IgD-negative memory B cell (primary cell): ENCODE measurements around the gene CCDC93. TPM values are rescaled to one million over a fixed set of nuclear protein-coding genes. Genes with fewer than 3 reads are reported as not detected.

Experiments
- H3K27ac Mint-ChIP-seq, 3 donors: one replicate each; pipeline ENCODE4 v1.8.0; 2020 to 2022; ENCODE audit warnings: mild to moderate bottlenecking in 3 of 3, mixed read lengths in 3 of 3, moderate library complexity in 1 of 3
- H3K27me3 Mint-ChIP-seq: one replicate; pipeline ENCODE4 v1.8.0; 2021; ENCODE audit warnings: mixed read lengths
- H3K36me3 Mint-ChIP-seq: one replicate; pipeline ENCODE4 v1.8.0; 2020; ENCODE audit warnings: mild to moderate bottlenecking, mixed read lengths
- H3K4me1 Mint-ChIP-seq, 3 donors: one replicate each; pipeline ENCODE4 v1.8.0; 2020 to 2022; ENCODE audit warnings: mixed read lengths in 3 of 3, mild to moderate bottlenecking in 1 of 3
- H3K4me3 Mint-ChIP-seq, 4 donors: one replicate each; pipeline ENCODE4 v1.8.0; 2020 to 2022; ENCODE audit warnings: mild to moderate bottlenecking in 4 of 4, mixed read lengths in 4 of 4, moderate library complexity in 3 of 4
- H3K9me3 Mint-ChIP-seq, 3 donors: one replicate each; pipeline ENCODE4 v1.8.0; 2020 to 2021; ENCODE audit warnings: mixed read lengths in 3 of 3, mild to moderate bottlenecking in 1 of 3
- polyA plus RNA-seq: library from polyadenylated mRNA; unstranded; fragments of 300-500 nt; fragmentation: Illumina TruSeq; gene quantifications from one replicate; pipeline ENCODE4 v1.2.3, GENCODE V29; 2021

The CCDC93 gene
- polyA plus RNA-seq, 1 donor from 2014 or later: 11.7 TPM

DNA sequence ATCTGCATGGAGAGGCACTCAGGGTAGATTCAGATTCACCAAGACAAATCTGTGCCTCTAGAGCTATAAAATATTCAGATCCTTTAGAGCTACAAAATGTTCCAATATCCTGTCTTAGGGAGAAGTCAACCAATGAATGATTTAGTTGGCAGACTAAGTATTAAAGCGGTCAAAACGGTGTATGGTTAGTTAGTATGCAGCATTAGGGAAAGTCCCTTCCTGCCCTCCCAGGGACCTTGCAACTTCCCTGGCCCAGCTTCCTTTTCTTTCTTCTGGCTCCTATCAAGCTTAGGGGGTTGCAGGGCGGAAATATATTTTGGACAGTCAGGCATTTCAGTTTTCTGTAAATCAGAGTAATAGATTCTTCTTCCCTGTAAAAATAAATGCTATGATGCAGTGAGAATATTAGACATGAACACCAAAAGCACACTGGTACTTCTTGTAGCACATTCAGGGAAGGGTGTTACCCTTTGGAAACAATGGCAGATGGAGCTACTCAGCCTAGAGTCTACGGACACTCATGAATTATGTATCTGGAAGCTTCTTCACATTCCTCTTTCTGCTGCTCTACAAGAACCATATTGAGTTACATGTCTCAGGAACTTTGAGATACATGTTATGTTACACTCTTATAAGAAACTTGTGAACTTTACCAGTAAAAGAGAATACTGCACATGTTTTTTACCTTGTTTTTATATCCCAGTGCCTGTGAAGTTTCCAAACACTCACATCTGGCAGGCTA is 45.7 kb downstream of the CCDC93 start:
- Mint-ChIP-seq H3K9me3 (no peaks in the 10 kb centered on the region), H3K4me3 (no peak overlapping the region), H3K27me3 (no peaks in the 10 kb centered on the region), H3K27ac (no peak overlapping the region), H3K4me1 (peaks cover 0 to 3% (median 1%) of the 10 kb centered on the region in 3 donors), H3K36me3 (peaks cover 11% of the 10 kb centered on the region)

DNA sequence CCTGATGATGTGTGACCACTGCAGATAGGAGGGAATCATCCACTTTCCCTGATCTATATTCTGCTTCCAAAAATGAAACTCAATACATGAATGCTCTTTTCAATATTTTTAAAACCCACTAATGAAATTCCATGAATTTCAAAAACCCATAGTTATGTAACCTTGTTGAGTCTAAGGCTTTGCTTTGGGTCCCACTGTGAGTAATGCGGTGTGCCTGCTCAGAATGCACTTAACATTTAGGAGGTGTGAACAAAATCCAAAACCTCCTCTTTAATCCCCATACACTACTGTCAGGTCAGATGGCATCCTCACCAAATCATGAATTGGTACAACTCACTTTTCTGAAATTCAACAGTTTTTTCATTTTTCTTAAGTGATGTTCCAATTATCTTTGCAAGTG is 50.4 kb downstream of the CCDC93 start:
- Mint-ChIP-seq H3K36me3 (peaks cover 6% of the 10 kb centered on the region), H3K27ac (no peak overlapping the region), H3K4me3 (no peak overlapping the region), H3K27me3 (no peaks in the 10 kb centered on the region), H3K9me3 (no peaks in the 10 kb centered on the region), H3K4me1 (no peaks in the 10 kb centered on the region)

DNA sequence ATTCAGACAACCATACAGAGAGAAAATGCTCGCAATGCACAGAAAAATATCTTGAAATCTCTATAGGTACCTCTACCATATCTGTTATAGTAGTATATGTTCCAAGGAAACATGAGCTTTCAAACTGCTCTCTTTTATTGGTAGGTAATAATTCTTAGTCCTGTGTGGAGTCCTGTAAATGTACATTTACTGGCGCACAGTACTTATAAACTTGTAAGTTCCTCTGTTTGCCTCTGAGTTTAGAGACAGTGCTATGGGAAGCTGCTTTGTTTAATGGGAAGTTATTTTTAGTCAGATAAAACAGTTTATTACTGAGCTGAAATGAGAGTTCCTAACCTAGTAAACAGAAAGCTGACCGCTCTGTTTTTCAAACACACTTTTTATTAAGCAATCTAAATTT is 52.7 kb downstream of the CCDC93 start:
- Mint-ChIP-seq H3K36me3 (peaks cover 14% of the 10 kb centered on the region), H3K9me3 (no peaks in the 10 kb centered on the region), H3K4me3 (no peak overlapping the region), H3K27ac (no peak overlapping the region), H3K27me3 (no peaks in the 10 kb centered on the region), H3K4me1 (no peaks in the 10 kb centered on the region)

DNA sequence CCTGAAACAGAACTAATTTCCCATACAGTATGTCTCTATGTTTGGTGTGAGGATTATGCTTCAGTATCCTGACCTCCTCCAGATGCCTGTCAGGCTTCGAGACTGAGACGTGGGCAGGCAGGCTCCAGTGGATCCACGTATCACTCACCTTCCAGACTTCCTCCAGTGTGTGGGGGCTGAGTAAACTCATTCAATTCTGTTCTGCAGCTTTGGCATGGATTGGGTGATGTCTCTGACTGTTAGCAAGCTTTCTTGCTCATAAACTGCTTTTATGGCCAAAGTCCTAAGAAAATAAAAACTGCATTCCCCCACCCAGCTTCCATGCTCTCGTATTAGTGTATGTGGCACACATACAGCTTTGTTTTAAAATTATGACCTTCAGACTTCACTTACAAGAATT is 53.6 kb downstream of the CCDC93 start:
- Mint-ChIP-seq H3K27ac (no peak overlapping the region), H3K36me3 (peaks cover 14% of the 10 kb centered on the region), H3K27me3 (no peaks in the 10 kb centered on the region), H3K9me3 (no peaks in the 10 kb centered on the region), H3K4me3 (no peak overlapping the region), H3K4me1 (no peaks in the 10 kb centered on the region)

DNA sequence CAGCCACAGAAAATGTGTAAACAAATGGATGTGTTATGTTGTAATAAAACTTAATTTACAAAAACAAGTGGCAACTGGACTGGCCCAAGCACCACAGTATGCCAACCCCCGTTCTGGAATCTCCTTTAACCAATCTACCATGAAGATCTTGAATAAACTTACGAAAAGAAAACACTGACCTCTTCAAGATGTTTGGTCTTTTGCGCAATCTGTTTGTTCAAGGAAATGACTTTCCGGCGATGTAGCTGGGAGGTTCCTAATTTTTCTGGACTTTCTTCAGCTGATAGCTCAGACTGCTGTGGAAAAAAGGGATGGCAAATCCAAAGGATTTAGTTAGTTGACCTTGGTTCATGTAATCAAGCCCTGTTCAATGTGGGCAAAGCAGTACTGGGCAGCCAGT is 55.7 kb downstream of the CCDC93 start:
- no peak overlapping the region for H3K27ac Mint-ChIP-seq
- H3K9me3 Mint-ChIP-seq: no peaks in the 10 kb centered on the region
- H3K36me3 Mint-ChIP-seq: peaks cover 11% of the 10 kb centered on the region
- no peak overlapping the region for H3K4me3 Mint-ChIP-seq
- no peaks in the 10 kb centered on the region for H3K27me3 Mint-ChIP-seq
- no peaks in the 10 kb centered on the region for H3K4me1 Mint-ChIP-seq

DNA sequence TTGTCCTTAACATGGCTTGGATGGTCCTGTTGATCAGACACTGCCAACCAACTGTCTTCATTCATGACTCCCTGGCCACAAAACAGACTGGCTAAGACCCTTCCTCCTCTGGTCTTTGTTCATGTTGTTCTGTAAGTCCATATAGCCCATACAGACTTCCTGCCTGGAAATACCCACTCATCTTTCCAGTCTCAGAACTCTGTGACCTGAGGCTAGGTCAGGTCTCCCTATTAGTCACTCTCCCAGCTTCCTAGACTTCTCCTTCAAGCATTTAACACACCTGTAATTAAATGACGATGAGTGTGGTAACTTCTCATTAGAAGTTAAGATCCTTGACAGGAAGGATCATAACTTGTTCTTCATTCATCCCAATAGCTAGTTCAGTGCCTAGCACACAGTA is 56.3 kb downstream of the CCDC93 start:
- no peaks in the 10 kb centered on the region for H3K27me3 Mint-ChIP-seq
- no peak overlapping the region for H3K4me3 Mint-ChIP-seq
- H3K27ac Mint-ChIP-seq: peak overlapping the region in 1 of 3 donors; percentile 64
- no peaks in the 10 kb centered on the region for H3K4me1 Mint-ChIP-seq
- peaks cover 12% of the 10 kb centered on the region for H3K36me3 Mint-ChIP-seq
- no peaks in the 10 kb centered on the region for H3K9me3 Mint-ChIP-seq

DNA sequence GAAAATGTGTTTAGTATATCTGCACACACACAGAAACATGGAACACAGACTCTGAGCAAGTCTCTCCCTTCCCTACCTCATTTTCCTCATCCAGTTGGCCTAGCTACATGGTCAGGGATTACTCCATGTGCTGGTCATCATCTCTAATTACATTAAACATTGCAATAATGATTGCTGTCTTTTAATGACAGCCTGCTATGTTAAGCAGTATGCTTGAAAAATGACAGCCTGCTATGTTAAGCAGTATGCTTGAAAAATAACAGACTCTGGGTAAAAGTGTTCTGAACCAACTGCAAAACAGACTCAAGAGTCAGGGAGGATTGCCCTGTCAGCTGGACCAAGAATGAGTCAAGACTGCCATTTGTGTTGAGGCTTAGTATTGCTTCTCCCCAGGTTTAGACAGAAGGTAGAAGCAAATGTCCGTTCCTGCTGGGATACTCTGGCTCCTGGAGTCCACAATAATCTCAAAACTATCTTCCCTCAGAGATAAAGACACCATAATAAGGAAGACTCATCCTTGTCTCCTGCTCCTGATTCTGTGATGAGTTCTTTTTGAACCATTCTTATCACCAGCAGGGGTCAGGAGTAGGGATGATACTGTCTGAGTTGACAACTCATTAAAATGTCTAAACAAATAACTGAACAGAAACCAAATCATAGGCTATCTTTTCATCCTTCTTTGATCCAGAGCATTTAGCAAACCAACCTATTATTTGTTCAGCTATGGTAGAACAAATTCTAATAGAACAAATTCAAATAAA is 57.7 kb downstream of the CCDC93 start:
- no peaks in the 10 kb centered on the region for H3K9me3 Mint-ChIP-seq
- no peak overlapping the region for H3K4me3 Mint-ChIP-seq
- no peaks in the 10 kb centered on the region for H3K27me3 Mint-ChIP-seq
- H3K36me3 Mint-ChIP-seq: peaks cover 15% of the 10 kb centered on the region
- H3K4me1 Mint-ChIP-seq: no peaks in the 10 kb centered on the region
- peak overlapping the region in 1 of 3 donors; percentile 66 for H3K27ac Mint-ChIP-seq

DNA sequence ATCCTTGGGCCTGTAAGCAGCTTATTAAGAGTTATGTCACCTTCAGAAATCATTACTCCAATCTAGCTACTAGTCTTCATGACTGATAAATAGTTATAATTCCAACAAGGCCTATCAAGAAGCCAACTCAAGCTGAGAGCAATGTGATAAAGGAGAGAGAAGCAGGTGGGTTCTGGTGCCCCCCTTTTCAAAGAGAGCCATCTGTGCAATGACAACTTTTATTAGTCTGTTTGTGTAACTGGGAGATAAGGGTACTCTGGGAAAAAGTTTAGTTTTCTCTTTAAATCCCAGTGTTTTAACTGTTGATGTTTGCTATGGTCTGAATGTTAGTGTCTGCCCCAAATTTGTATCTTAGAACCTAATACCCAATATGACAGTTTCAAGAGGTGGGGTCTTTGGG is 60.6 kb downstream of the CCDC93 start:
- Mint-ChIP-seq H3K9me3 (no peaks in the 10 kb centered on the region), H3K4me1 (no peaks in the 10 kb centered on the region), H3K27me3 (no peaks in the 10 kb centered on the region), H3K4me3 (no peak overlapping the region), H3K36me3 (peaks cover 16% of the 10 kb centered on the region), H3K27ac (peak overlapping the region in 1 of 3 donors; percentile 47)

DNA sequence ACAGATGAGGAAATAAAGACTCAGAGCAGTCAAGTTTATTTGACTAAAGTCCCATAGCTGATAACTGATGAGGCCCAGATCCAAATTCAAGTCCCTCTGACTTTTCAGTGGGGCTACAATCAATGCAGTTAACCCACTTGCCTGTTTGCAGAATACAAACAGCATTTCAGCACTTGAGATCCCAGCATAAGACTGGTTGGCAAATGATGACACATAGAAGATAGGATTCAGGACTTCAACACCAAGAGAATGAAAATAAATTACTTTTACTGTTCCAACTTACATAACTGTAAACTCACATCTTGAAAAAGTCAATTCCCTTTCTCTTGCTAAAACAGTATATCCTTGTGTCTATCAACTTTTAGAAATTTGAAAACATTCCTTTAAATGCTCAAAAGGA is 61.2 kb downstream of the CCDC93 start:
- no peaks in the 10 kb centered on the region for H3K9me3 Mint-ChIP-seq
- H3K27me3 Mint-ChIP-seq: no peaks in the 10 kb centered on the region
- no peak overlapping the region for H3K4me3 Mint-ChIP-seq
- H3K4me1 Mint-ChIP-seq: no peaks in the 10 kb centered on the region
- H3K27ac Mint-ChIP-seq: no peak overlapping the region
- peaks cover 15% of the 10 kb centered on the region for H3K36me3 Mint-ChIP-seq

DNA sequence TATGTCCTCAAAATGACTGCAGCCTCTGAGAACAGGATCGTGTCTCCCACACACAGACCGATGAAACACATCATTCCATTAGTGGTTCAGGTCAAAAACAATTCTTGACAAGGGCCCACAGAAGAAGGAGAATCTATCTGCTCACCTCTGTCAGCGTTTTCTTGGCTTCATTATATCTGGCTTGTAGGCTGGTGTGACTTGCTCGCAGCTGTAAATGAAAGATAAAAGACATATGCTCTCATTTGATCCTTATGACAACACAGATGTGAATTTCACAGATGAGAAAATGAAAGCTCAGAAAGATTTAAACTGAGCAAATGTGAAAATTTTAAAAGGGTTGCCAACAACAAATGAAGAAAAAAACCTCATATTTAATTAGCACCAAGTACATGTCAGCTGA is 61.6 kb downstream of the CCDC93 start:
- H3K4me1 Mint-ChIP-seq: no peaks in the 10 kb centered on the region
- H3K9me3 Mint-ChIP-seq: no peaks in the 10 kb centered on the region
- no peak overlapping the region for H3K4me3 Mint-ChIP-seq
- H3K27ac Mint-ChIP-seq: no peak overlapping the region
- no peaks in the 10 kb centered on the region for H3K27me3 Mint-ChIP-seq
- peaks cover 16% of the 10 kb centered on the region for H3K36me3 Mint-ChIP-seq

DNA sequence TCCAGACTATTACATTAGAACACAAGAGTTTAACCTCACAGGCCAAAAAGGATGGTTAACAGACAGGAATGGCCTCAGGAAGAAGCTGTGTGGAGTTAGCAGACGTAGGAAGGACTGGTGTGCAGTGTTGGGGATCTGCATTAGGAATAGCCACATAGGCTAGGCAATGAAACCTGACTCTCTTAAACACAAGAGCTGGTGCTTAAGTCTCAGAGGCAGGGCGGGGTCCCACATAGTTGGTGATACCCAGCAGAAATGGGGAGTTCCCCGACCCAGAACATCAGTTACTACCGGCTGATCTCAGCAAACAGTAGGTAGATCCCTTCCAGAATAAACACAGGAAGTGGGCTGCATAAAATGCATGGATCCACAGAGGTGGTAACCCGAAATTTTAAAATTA is 64.1 kb downstream of the CCDC93 start:
- H3K4me3 Mint-ChIP-seq: no peak overlapping the region
- no peaks in the 10 kb centered on the region for H3K9me3 Mint-ChIP-seq
- H3K27me3 Mint-ChIP-seq: no peaks in the 10 kb centered on the region
- no peak overlapping the region for H3K27ac Mint-ChIP-seq
- peaks cover 18% of the 10 kb centered on the region for H3K36me3 Mint-ChIP-seq
- H3K4me1 Mint-ChIP-seq: no peaks in the 10 kb centered on the region

DNA sequence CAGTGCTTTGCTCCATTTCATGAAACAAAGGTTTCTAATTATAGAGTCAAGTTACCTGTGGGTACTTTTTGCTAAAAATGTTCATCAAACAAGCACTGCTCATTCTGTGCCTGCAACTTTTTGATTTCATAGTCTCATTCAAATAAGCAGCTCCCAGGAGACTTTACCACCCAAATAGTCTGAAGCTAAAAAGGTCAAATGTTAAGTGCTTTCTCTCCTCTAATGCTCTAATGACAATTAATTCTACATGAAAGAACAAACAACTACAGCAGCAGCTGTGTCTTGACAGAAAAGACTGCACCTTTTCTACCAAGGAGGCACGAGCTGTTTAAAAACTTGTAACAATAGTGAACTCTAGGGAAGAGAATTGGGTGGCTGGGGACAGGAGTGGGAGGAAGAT is 65.3 kb downstream of the CCDC93 start:
- no peak overlapping the region for H3K4me3 Mint-ChIP-seq
- H3K27me3 Mint-ChIP-seq: no peaks in the 10 kb centered on the region
- no peaks in the 10 kb centered on the region for H3K9me3 Mint-ChIP-seq
- no peak overlapping the region for H3K27ac Mint-ChIP-seq
- H3K36me3 Mint-ChIP-seq: peaks cover 20% of the 10 kb centered on the region
- no peaks in the 10 kb centered on the region for H3K4me1 Mint-ChIP-seq

DNA sequence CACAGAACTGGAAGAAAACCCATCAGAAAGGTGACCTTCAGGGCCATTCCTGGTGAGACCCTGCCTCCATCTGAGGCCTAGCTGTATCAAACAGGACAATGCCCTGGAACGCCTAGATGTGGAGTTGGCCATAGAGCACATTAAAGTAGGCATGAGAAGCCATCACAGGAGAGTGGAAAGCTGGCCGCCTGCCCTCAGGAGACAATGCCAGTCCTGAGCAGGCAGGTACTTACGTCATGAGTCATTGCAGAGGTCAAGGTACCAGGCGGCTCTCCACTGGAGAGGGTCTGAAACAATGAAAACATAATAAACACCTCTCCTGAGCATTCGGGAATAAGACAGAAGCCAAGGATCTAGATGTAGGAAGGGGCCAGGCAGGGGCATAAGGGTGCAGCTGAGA is 68.6 kb downstream of the CCDC93 start:
- no peaks in the 10 kb centered on the region for H3K27me3 Mint-ChIP-seq
- H3K36me3 Mint-ChIP-seq: peaks cover 17% of the 10 kb centered on the region
- no peak overlapping the region for H3K4me3 Mint-ChIP-seq
- no peaks in the 10 kb centered on the region for H3K9me3 Mint-ChIP-seq
- no peaks in the 10 kb centered on the region for H3K4me1 Mint-ChIP-seq
- H3K27ac Mint-ChIP-seq: no peak overlapping the region

DNA sequence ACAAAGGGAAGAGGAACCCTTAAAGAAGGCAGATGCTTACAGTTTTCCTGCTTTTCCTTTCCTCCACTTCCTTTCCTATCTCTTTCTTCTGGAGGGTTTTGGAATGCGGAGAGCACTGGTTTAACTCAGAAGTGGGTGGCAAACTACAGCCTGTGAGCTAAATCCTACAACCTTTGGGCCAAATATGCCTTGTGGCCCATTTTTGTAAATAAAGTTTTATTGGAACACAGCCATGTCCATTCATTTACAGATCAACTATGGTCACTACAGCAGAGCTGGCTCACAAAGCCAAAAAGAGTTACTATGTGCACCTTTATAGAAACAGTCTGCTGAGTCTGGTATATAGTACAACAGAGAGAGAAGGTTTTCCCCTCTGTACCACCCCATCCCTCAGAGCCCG is 69.1 kb downstream of the CCDC93 start:
- no peaks in the 10 kb centered on the region for H3K27me3 Mint-ChIP-seq
- peaks cover 17% of the 10 kb centered on the region for H3K36me3 Mint-ChIP-seq
- H3K4me3 Mint-ChIP-seq: no peak overlapping the region
- H3K9me3 Mint-ChIP-seq: no peaks in the 10 kb centered on the region
- no peak overlapping the region for H3K27ac Mint-ChIP-seq
- no peaks in the 10 kb centered on the region for H3K4me1 Mint-ChIP-seq

DNA sequence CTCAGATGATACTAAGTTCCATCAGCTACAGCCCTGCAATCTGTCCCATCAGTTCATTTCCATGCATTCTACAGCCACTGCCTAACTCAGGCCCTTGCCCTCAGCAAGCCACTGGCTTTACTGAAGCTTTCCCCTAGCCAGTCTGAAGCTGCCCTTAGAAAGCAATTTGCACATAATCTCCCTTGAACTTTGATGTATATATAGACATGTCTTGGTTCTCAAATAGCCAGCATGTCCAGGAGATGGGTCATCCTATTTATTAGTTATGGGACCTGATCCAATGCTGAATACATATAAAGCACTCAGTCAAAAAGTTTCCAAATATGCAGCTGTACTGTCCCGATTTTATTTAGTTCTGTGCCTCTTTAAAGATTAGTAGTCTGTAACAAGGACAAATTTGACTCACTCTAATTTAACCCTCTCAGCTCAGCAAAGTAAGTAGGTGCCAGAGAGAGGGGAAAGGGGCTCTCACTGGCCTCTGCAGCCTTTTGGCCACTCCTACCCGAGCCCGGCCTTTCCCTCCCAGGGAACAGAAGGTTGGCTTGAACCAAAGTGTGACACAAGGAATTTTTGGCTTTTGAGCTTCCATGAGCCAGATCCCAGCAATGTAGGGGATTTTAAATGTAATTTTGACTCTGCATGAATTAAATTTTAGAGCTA is 70.7 kb downstream of the CCDC93 start:
- no peaks in the 10 kb centered on the region for H3K4me1 Mint-ChIP-seq
- peaks cover 12% of the 10 kb centered on the region for H3K36me3 Mint-ChIP-seq
- H3K4me3 Mint-ChIP-seq: no peak overlapping the region

More for the DNA sequence above, 70.7 kb downstream of the CCDC93 start:
- no peaks in the 10 kb centered on the region for H3K9me3 Mint-ChIP-seq
- no peaks in the 10 kb centered on the region for H3K27me3 Mint-ChIP-seq
- no peak overlapping the region for H3K27ac Mint-ChIP-seq
